SU-DHL-6 (cell line): Measurements from ENCODE around the gene GMDS.

Experiments used
- H2AFZ ChIP-seq: fragments of 200-600 bp; sonication (generic); 2 replicates; pipeline ENCODE4 v1.6.1; 2014; ENCODE audit warnings: low read depth, mild to moderate bottlenecking, moderate library complexity, mixed read lengths, antibody characterized with exemption, low read length; ENCODE audit not compliant: severe bottlenecking
- H3F3A ChIP-seq: fragments of 200-600 bp; shearing (Covaris generic); 2 replicates; pipeline ENCODE4 v1.6.0; 2016; ENCODE audit warnings: antibody characterized with exemption, mild to moderate bottlenecking; ENCODE audit not compliant: insufficient read depth
- H3K27ac ChIP-seq: fragments of 200-600 bp; sonication (generic); 2 replicates; pipeline ENCODE4 v1.5.1; 2016; ENCODE audit warnings: low read depth, mild to moderate bottlenecking, low read length, moderate library complexity, mixed read lengths
- H3K27me3 ChIP-seq: fragments of 200-600 bp; sonication (generic), shearing (Covaris generic); 2 replicates; pipeline ENCODE4 v1.6.0; 2014; ENCODE audit warnings: mild to moderate bottlenecking, low read length
- H3K36me3 ChIP-seq: fragments of 200-600 bp; sonication (generic); 2 replicates; pipeline ENCODE4 v1.6.1; 2014; ENCODE audit warnings: mild to moderate bottlenecking, low read length, mixed read lengths
- H3K4me2 ChIP-seq: fragments of 300-600, 200-600 bp; shearing (Covaris generic), sonication (generic); 2 replicates; pipeline ENCODE4 v1.6.0; 2014; ENCODE audit warnings: low read length, low read depth, mild to moderate bottlenecking; ENCODE audit not compliant: poor library complexity, severe bottlenecking
- H3K4me3 ChIP-seq: fragments of 200-600 bp; sonication (generic); 2 replicates; pipeline ENCODE4 v1.5.1; 2014; ENCODE audit warnings: antibody characterized with exemption, low read length, mild to moderate bottlenecking, mixed read lengths; ENCODE audit not compliant: insufficient read depth, poor library complexity, severe bottlenecking
- H3K79me2 ChIP-seq: fragments of 200-600 bp; sonication (generic); 2 replicates; pipeline ENCODE4 v1.6.1; 2014; ENCODE audit warnings: mild to moderate bottlenecking, low read length, moderate library complexity; ENCODE audit not compliant: insufficient read depth
- H3K9ac ChIP-seq: fragments of 200-600 bp; sonication (generic); 2 replicates; pipeline ENCODE4 v1.7.0; 2014; ENCODE audit warnings: mild to moderate bottlenecking, low read length
- H3K9me2 ChIP-seq: fragments of 200-600 bp; sonication (generic); replicated peaks from 2 replicates; pipeline ENCODE4 v1.6.1; 2014; ENCODE audit warnings: low read length; ENCODE audit not compliant: insufficient read depth
- H3K9me3 ChIP-seq: fragments of 200-600 bp; sonication (generic); 2 replicates; pipeline ENCODE4 v1.6.1; 2014; ENCODE audit warnings: low read length, mixed read lengths; ENCODE audit not compliant: insufficient read depth
- H4K20me1 ChIP-seq: fragments of 200-600 bp; sonication (generic); 2 replicates; pipeline ENCODE4 v1.6.1; 2014; ENCODE audit warnings: low read depth, mild to moderate bottlenecking, antibody characterized with exemption, low read length, moderate library complexity, mixed read lengths
- CTCF ChIP-seq: fragments of 200-600 bp; sonication (generic); IDR thresholded peaks from one replicate; pipeline ENCODE4 v1.5.1; 2017; ENCODE audit warnings: antibody characterized with exemption, mild to moderate bottlenecking, low read length, moderate library complexity; ENCODE audit not compliant: insufficient read depth, poor library complexity, severe bottlenecking
- EZH2phosphoT487 ChIP-seq: fragments of 200-600 bp; sonication (generic), shearing (Covaris generic); conservative IDR thresholded peaks from 2 replicates; pipeline ENCODE4 v1.6.1; 2018; ENCODE audit warnings: mild to moderate bottlenecking, antibody characterized with exemption, low read length, moderate library complexity, mixed read lengths

The GMDS gene

GRCh38 chr6:1662534-1662933, 582.9 kb downstream of the GMDS start:
- no peak overlapping the region for H3K4me2 ChIP-seq
- no peak overlapping the region for H2AFZ ChIP-seq
- H3K27ac ChIP-seq, result no peak overlapping the region
- H3K27me3 ChIP-seq, result no peaks in the 10 kb centered on the region
- no peaks in the 10 kb centered on the region for H3K79me2 ChIP-seq
- TF ChIP-seq EZH2phosphoT487 (no peak), CTCF (no peak)
- H3K9ac ChIP-seq, result no peak overlapping the region
- H3K36me3 ChIP-seq, result no peaks in the 10 kb centered on the region
- no peak overlapping the region for H3K4me3 ChIP-seq
- no peaks in the 10 kb centered on the region for H3K9me2 ChIP-seq
- H3F3A ChIP-seq, result no peaks in the 10 kb centered on the region
- no peaks in the 10 kb centered on the region for H3K9me3 ChIP-seq
- H4K20me1 ChIP-seq, result no peaks in the 10 kb centered on the region

- Histone ChIP-seq H3K79me2 (no peaks in the 10 kb centered on the region), H3F3A (no peaks in the 10 kb centered on the region), H3K4me2 (no peak overlapping the region), H3K27ac (no peak overlapping the region), H3K27me3 (no peaks in the 10 kb centered on the region), H4K20me1 (no peaks in the 10 kb centered on the region), H3K9me2 (no peaks in the 10 kb centered on the region), H3K4me3 (no peak overlapping the region), H3K9ac (no peak overlapping the region), H3K9me3 (no peaks in the 10 kb centered on the region), H2AFZ (no peak overlapping the region), H3K36me3 (no peaks in the 10 kb centered on the region)
- TF ChIP-seq CTCF (no peak), EZH2phosphoT487 (no peak)
Measured at GRCh38 chr6:1659816-1660215, 585.6 kb downstream of the GMDS start.

GRCh38 chr6:1658212-1659005, 587.0 kb downstream of the GMDS start:
- Histone ChIP-seq H3K9me2 (no peaks in the 10 kb centered on the region), H3K4me3 (no peak overlapping the region), H3K79me2 (no peaks in the 10 kb centered on the region), H3K4me2 (no peak overlapping the region), H4K20me1 (no peaks in the 10 kb centered on the region), H2AFZ (no peak overlapping the region), H3F3A (no peaks in the 10 kb centered on the region), H3K27me3 (no peaks in the 10 kb centered on the region), H3K36me3 (no peaks in the 10 kb centered on the region), H3K9me3 (no peaks in the 10 kb centered on the region), H3K27ac (no peak overlapping the region), H3K9ac (no peak overlapping the region)
- TF ChIP-seq CTCF (no peak), EZH2phosphoT487 (no peak)
